ENCODE measurements around the gene C9orf152. TPM values are rescaled to one million over a fixed set of nuclear protein-coding genes. Genes with fewer than 3 reads are reported as not detected.
"Not testable (repeated sequence)": the region's sequence is repeated elsewhere in the genome, so short reads cannot be mapped to it uniquely, and the experiment has no call there.

C9orf152 gene
- total RNA-seq, 1 donor from 2014 or later, result not detected

- no peak for TF ChIP-seq CTCF (IDR thresholded peaks at IDR 0.05; ENCODE audit: unreplicated experiment)
- no peaks in the 10 kb centered on the region for H3K36me3 Mint-ChIP-seq (ENCODE audit: insufficient read depth)
- peaks cover 26% of the 10 kb centered on the region for H3K27me3 Mint-ChIP-seq
- peaks cover 11% of the 10 kb centered on the region for H3K4me1 Mint-ChIP-seq (ENCODE audit: low read depth)
- no peaks in the 10 kb centered on the region for H3K9me3 Mint-ChIP-seq (ENCODE audit: low read depth)
- H3K27ac Mint-ChIP-seq, result no peak overlapping the region
- H3K4me3 Mint-ChIP-seq (ENCODE audit: low read depth), result no peak overlapping the region
- no peak for DNase-seq (ENCODE audit: low spot score, unreplicated experiment)
These were observed 5.7 kb downstream of the C9orf152 start for GRCh38 chr9:110202232-110202631.

GRCh38 chr9:110199643-110200042 lies 8.3 kb downstream of the C9orf152 start:
- Mint-ChIP-seq H3K27ac (peak overlapping the region; percentile 23), H3K4me1 (ENCODE audit: low read depth) (peaks cover 9% of the 10 kb centered on the region), H3K27me3 (peaks cover 18% of the 10 kb centered on the region), H3K9me3 (ENCODE audit: low read depth) (no peaks in the 10 kb centered on the region), H3K4me3 (ENCODE audit: low read depth) (no peak overlapping the region), H3K36me3 (ENCODE audit: insufficient read depth) (no peaks in the 10 kb centered on the region)
- DNase-seq (ENCODE audit: low spot score, unreplicated experiment), result no peak
- TF ChIP-seq CTCF (IDR thresholded peaks at IDR 0.05; ENCODE audit: unreplicated experiment), result no peak

GRCh38 chr9:110198357-110198756 lies 9.6 kb downstream of the C9orf152 start:
- Mint-ChIP-seq H3K27me3 (peaks cover 10% of the 10 kb centered on the region), H3K36me3 (ENCODE audit: insufficient read depth) (peaks cover 2% of the 10 kb centered on the region), H3K27ac (no peak overlapping the region), H3K4me3 (ENCODE audit: low read depth) (no peak overlapping the region), H3K4me1 (ENCODE audit: low read depth) (peaks cover 12% of the 10 kb centered on the region), H3K9me3 (ENCODE audit: low read depth) (peaks cover 3% of the 10 kb centered on the region)
- TF ChIP-seq CTCF (IDR thresholded peaks at IDR 0.05; ENCODE audit: unreplicated experiment), result no peak
- DNase-seq (ENCODE audit: low spot score, unreplicated experiment), result no peak

GRCh38 chr9:110197330-110198187 lies 10.4 kb downstream of the C9orf152 start:
- peaks cover 3% of the 10 kb centered on the region for H3K36me3 Mint-ChIP-seq (ENCODE audit: insufficient read depth)
- no peak overlapping the region for H3K4me3 Mint-ChIP-seq (ENCODE audit: low read depth)
- peak overlapping the region; percentile 74 for H3K27ac Mint-ChIP-seq
- no peak for DNase-seq (ENCODE audit: low spot score, unreplicated experiment)
- H3K9me3 Mint-ChIP-seq (ENCODE audit: low read depth), result peaks cover 6% of the 10 kb centered on the region
- no peak for TF ChIP-seq CTCF (IDR thresholded peaks at IDR 0.05; ENCODE audit: unreplicated experiment)
- H3K27me3 Mint-ChIP-seq, result peaks cover 6% of the 10 kb centered on the region
- H3K4me1 Mint-ChIP-seq (ENCODE audit: low read depth), result peaks cover 12% of the 10 kb centered on the region

- not testable (repeated sequence) for H3K27ac Mint-ChIP-seq; H3K27me3 Mint-ChIP-seq; H3K9me3 Mint-ChIP-seq (ENCODE audit: low read depth); DNase-seq (ENCODE audit: low spot score, unreplicated experiment); H3K36me3 Mint-ChIP-seq (ENCODE audit: insufficient read depth); H3K4me3 Mint-ChIP-seq (ENCODE audit: low read depth)
- peaks cover 12% of the 10 kb centered on the region for H3K4me1 Mint-ChIP-seq (ENCODE audit: low read depth)
These were observed 11.9 kb downstream of the C9orf152 start for GRCh38 chr9:110196084-110196499.
